SK-N-SH (cell line): ENCODE results near the gene TMEM174. TPM values are rescaled to one million over a fixed set of nuclear protein-coding genes. Genes with fewer than 3 reads are reported as not detected.

Source experiments
- CTCF ChIA-PET: fragments of 300-600, 350-600 bp; formaldehyde crosslinking; extraction: SDS; loops from one replicate; lab custom pipeline; 2021; lab: Yijun Ruan, JAX
- POLR2A ChIA-PET: fragments of 350-600 bp; sonication (Branson Sonifier 250); formaldehyde crosslinking; extraction: SDS; loops from one replicate; lab custom pipeline; 2020; ENCODE audit warnings: antibody characterized with exemption, inconsistent platforms; lab: Yijun Ruan, JAX
- DNase-seq: peaks from one replicate; pipeline ENCODE4 v3.0.0; 2012
- H2AFZ ChIP-seq: fragments of 200-600 bp; sonication (generic); 2 replicates; pipeline ENCODE4 v1.8.1; 2016; ENCODE audit warnings: antibody characterized with exemption, mild to moderate bottlenecking, low read depth
- H3F3A ChIP-seq: fragments of 200-600 bp; sonication (generic); replicated peaks from 2 replicates; pipeline ENCODE3; 2016; ENCODE audit warnings: antibody characterized with exemption, mild to moderate bottlenecking; ENCODE audit not compliant: insufficient read depth
- H3K27ac ChIP-seq, 2 experiments: fragments of 200-500 bp in 1 of 2; fragments of 200-600 bp in 1 of 2; sonication (Bioruptor generic) in 1 of 2; sonication (generic), shearing (Covaris generic) in 1 of 2; 2 replicates each; pipeline versions ENCODE4 v1.5.1 to v1.6.1; 2014 to 2016; ENCODE audit warnings: low read depth in 2 of 2, inconsistent platforms in 1 of 2, low read length in 1 of 2, mild to moderate bottlenecking in 1 of 2, mixed read lengths in 1 of 2
- H3K27me3 ChIP-seq: fragments of 200-600 bp; sonication (generic), shearing (Covaris generic); 2 replicates; pipeline ENCODE4 v1.6.1; 2016; ENCODE audit warnings: mixed run types; ENCODE audit not compliant: insufficient read depth
- H3K36me3 ChIP-seq, 2 experiments: fragments of 200-500 bp in 1 of 2; fragments of 200-600 bp in 1 of 2; sonication (Bioruptor generic) in 1 of 2; sonication (generic) in 1 of 2; replicated peaks in 1 of 2; 2 replicates each; pipeline versions ENCODE3 to v1.5.1; 2014 to 2016; ENCODE audit warnings: low read length in 1 of 2, mild to moderate bottlenecking in 1 of 2; ENCODE audit not compliant: insufficient read depth in 2 of 2, control insufficient read depth in 1 of 2
- H3K4me1 ChIP-seq, 2 experiments: fragments of 200-500 bp in 1 of 2; fragments of 200-600 bp in 1 of 2; sonication (Bioruptor generic) in 1 of 2; sonication (generic), shearing (Covaris generic) in 1 of 2; 2 replicates each; pipeline versions ENCODE4 v1.5.1 to v1.6.1; 2014 to 2016; ENCODE audit warnings: low read depth in 1 of 2, low read length in 1 of 2, mixed run types in 1 of 2; ENCODE audit not compliant: insufficient read depth in 2 of 2, control insufficient read depth in 1 of 2
- H3K4me2 ChIP-seq: fragments of 200-600 bp; sonication (generic), shearing (Covaris generic); 2 replicates; pipeline ENCODE4 v1.6.1; 2017; ENCODE audit warnings: mixed run types
- H3K4me3 ChIP-seq, 2 experiments: fragments of 200-500 bp in 1 of 2; fragments of 200-600 bp in 1 of 2; sonication (Bioruptor generic) in 1 of 2; sonication (generic), shearing (Covaris generic) in 1 of 2; 2 replicates each; pipeline versions ENCODE4 v1.5.1 to v1.8.1; 2014 to 2016; ENCODE audit warnings: low read depth in 2 of 2, inconsistent platforms in 1 of 2, low read length in 1 of 2, mild to moderate bottlenecking in 1 of 2, mixed read lengths in 1 of 2, moderate library complexity in 1 of 2
- H3K79me2 ChIP-seq: fragments of 200-600 bp; sonication (generic); 2 replicates; pipeline ENCODE4 v1.8.1; 2017; ENCODE audit warnings: mild to moderate bottlenecking; ENCODE audit not compliant: insufficient read depth
- H3K9ac ChIP-seq: fragments of 200-600 bp; sonication (generic); 2 replicates; pipeline ENCODE4 v1.6.1; 2017; ENCODE audit warnings: mixed run types
- H3K9me2 ChIP-seq: fragments of 200-600 bp; sonication (generic); 2 replicates; pipeline ENCODE4 v1.6.1; 2017; ENCODE audit warnings: mixed run types
- H3K9me3 ChIP-seq: fragments of 200-600 bp; sonication (generic); 2 replicates; pipeline ENCODE4 v1.6.1; 2017; ENCODE audit warnings: mixed run types, mild to moderate bottlenecking, moderate library complexity
- H4K20me1 ChIP-seq: fragments of 200-600 bp; sonication (generic); 2 replicates; pipeline ENCODE4 v1.6.1; 2017; ENCODE audit warnings: mild to moderate bottlenecking, mixed run types; ENCODE audit not compliant: insufficient read depth
- CTCF ChIP-seq: fragments of 200-600 bp; sonication (generic); IDR thresholded peaks from 2 replicates; pipeline ENCODE4 v1.6.1; 2017; ENCODE audit warnings: antibody characterized with exemption, mild to moderate bottlenecking, moderate library complexity
- EP300 ChIP-seq, 2 experiments: IDR thresholded peaks; 2 replicates each; pipeline versions ENCODE4 v1.4.0 to v1.6.1; 2012; ENCODE audit warnings: borderline replicate concordance in 1 of 2, low read depth in 1 of 2, low read length in 1 of 2
- FOSL2 ChIP-seq: IDR thresholded peaks from 2 replicates; pipeline ENCODE4 v1.4.0; 2012; ENCODE audit warnings: low read depth, mild to moderate bottlenecking, moderate library complexity, borderline replicate concordance
- GABPA ChIP-seq: IDR thresholded peaks from 2 replicates; pipeline ENCODE4 v1.4.0; 2012; ENCODE audit warnings: low read depth, mild to moderate bottlenecking
- GATA2 ChIP-seq: sonication (generic); formaldehyde crosslinking; IDR thresholded peaks from 2 replicates; pipeline ENCODE4 v1.5.0; 2020; ENCODE audit warnings: mild to moderate bottlenecking, missing genetic modification reagents
- MEF2A ChIP-seq: IDR thresholded peaks from 2 replicates; pipeline ENCODE4 v1.4.0; 2012; ENCODE audit warnings: low read depth, borderline replicate concordance
- MXI1 ChIP-seq: IDR thresholded peaks from 2 replicates; pipeline ENCODE4 v1.6.1; 2012; ENCODE audit warnings: mild to moderate bottlenecking, low read depth, low read length, improper control_type of control experiment
- NFIC ChIP-seq: IDR thresholded peaks from 2 replicates; pipeline ENCODE4 v1.4.0; 2012; ENCODE audit warnings: borderline replicate concordance
- PBX3 ChIP-seq: IDR thresholded peaks from 2 replicates; pipeline ENCODE4; 2012
- POLR2AphosphoS5 ChIP-seq: IDR thresholded peaks from 2 replicates; pipeline ENCODE4 v1.6.1; 2012; ENCODE audit warnings: low read depth, low read length
- RAD21 ChIP-seq: IDR thresholded peaks from 2 replicates; pipeline ENCODE4 v1.6.1; 2012; ENCODE audit warnings: mild to moderate bottlenecking, low read length
- RCOR1 ChIP-seq: fragments of 150-350 bp; IDR thresholded peaks from 2 replicates; pipeline ENCODE4 v1.6.1; 2017; ENCODE audit warnings: antibody characterized with exemption, low read length
- RFX5 ChIP-seq: IDR thresholded peaks from 2 replicates; pipeline ENCODE4 v1.6.1; 2012; ENCODE audit warnings: mild to moderate bottlenecking, improper control_type of control experiment, low read length
- RXRA ChIP-seq: IDR thresholded peaks from 2 replicates; pipeline ENCODE4 v1.4.0; 2012; ENCODE audit warnings: low read depth, mild to moderate bottlenecking, borderline replicate concordance
- TAF1 ChIP-seq: IDR thresholded peaks from 2 replicates; pipeline ENCODE4 v1.6.1; 2012; ENCODE audit warnings: low read depth, mild to moderate bottlenecking, low read length, moderate library complexity, borderline replicate concordance
- USF1 ChIP-seq: IDR thresholded peaks from 2 replicates; pipeline ENCODE4 v1.4.0; 2012; ENCODE audit warnings: low read depth, borderline replicate concordance
- ZBTB33 ChIP-seq: IDR thresholded peaks from 2 replicates; pipeline ENCODE4 v1.4.0; 2012; ENCODE audit warnings: low read depth, borderline replicate concordance
- WGBS: methylation state at CpG from one replicate; pipeline ENCODE4 v1.1.6; 2017; ENCODE audit warnings: low lambda C conversion rate; 5-methylcytosine and 5-hydroxymethylcytosine counted together
- polyA plus RNA-seq, 3 experiments: library from polyadenylated mRNA; depleted of rRNA; stranded (reverse); fragments of >200 nt; gene quantifications; 2 replicates each; pipeline ENCODE4 v1.2.3, GENCODE V29; 2012

The TMEM174 gene
- not detected in 2 replicates for polyA plus RNA-seq (2012; rRNA removed)
- not detected in 2 replicates for polyA plus RNA-seq (2012; cell fraction: cytosol; rRNA removed)
- polyA plus RNA-seq (2012; cell fraction: nucleus; rRNA removed) = not detected in 2 replicates

- TF ChIP-seq MXI1 (no peak), PBX3 (no peak), RAD21 (no peak), TAF1 (no peak), EP300 (IDR thresholded peaks at IDR 0.05; ENCODE audit: borderline replicate concordance in 1 of 2, low read depth in 1 of 2, low read length in 1 of 2) (no peak), NFIC (no peak), GABPA (no peak), RFX5 (no peak), GATA2 (no peak), POLR2AphosphoS5 (no peak), ZBTB33 (no peak), USF1 (no peak), FOSL2 (no peak), RXRA (no peak), RCOR1 (no peak), CTCF (no peak), MEF2A (no peak)
Observed at GRCh38 chr5:73172951-73173350, at the start of gene TMEM174. Gene TMEM174, plus strand, starts transcription at chr5:73173193. Its CDS starts 51 bp downstream, at chr5:73173244.

More at GRCh38 chr5:73172951-73173350, at the start of gene TMEM174:
- Histone ChIP-seq H3K4me3 (no peak within 1 kb of the TSS), H3K9me3 (no peaks in the 10 kb centered on the region), H3K9ac (no peak within 1 kb of the TSS), H3K79me2 (no peaks in the 10 kb centered on the region), H2AFZ (no peak within 1 kb of the TSS), H3K9me2 (no peaks in the 10 kb centered on the region), H3K27me3 (no peaks in the 10 kb centered on the region; the same call in 1 of the 2 replicates), H4K20me1 (no peaks in the 10 kb centered on the region), H3K36me3 (no peaks in the 10 kb centered on the region), H3K4me2 (no peak within 1 kb of the TSS), H3F3A (no peaks in the 10 kb centered on the region), H3K27ac (no peak within 1 kb of the TSS), H3K4me1 (no peaks in the 10 kb centered on the region)
- POLR2A ChIA-PET = no interaction called here
- 60% methylated on average over 5 of the region's 5 CpGs for WGBS
- CTCF ChIA-PET = interaction anchor here (0.6 to 2.4 kb wide), 4 partner anchors 29 to 278 kb away, joined by 3 to 6 read pairs (median 3); no protein-coding TSS in a partner anchor
- DNase-seq = no peak
